Mesenchymal stem cell (in vitro differentiated cells and primary cell): ENCODE results near the gene TPPP.
A peak's percentile ranks its signal among the peaks of the same experiment; 100 is the strongest.

ENCODE experiments used
- DNase-seq: peaks from one replicate; pipeline ENCODE4 v3.0.0-alpha.2; 2013
- H2AFZ ChIP-seq: one replicate; pipeline ENCODE4 v1.6.1; 2013; ENCODE audit warnings: low read depth, mild to moderate bottlenecking, control low read depth, inconsistent platforms, low read length, moderate library complexity
- H2AK5ac ChIP-seq: 2 replicates; pipeline ENCODE4 v1.6.1; 2013; ENCODE audit warnings: low read length, moderate library complexity, mild to moderate bottlenecking, inconsistent platforms; ENCODE audit not compliant: severe bottlenecking
- H2BK120ac ChIP-seq: one replicate; pipeline ENCODE4 v1.6.1; 2013; ENCODE audit warnings: low read depth, mild to moderate bottlenecking, inconsistent platforms, low read length, moderate library complexity
- H2BK12ac ChIP-seq, 2 experiments: one replicate each; pipeline ENCODE4 v1.6.1; 2013; ENCODE audit warnings: inconsistent platforms in 2 of 2, low read length in 2 of 2, mild to moderate bottlenecking in 2 of 2, moderate library complexity in 2 of 2, control low read depth in 1 of 2
- H2BK15ac ChIP-seq: one replicate; pipeline ENCODE4 v1.6.1; 2013; ENCODE audit warnings: mild to moderate bottlenecking, low read depth, inconsistent platforms; ENCODE audit not compliant: poor library complexity, severe bottlenecking
- H2BK5ac ChIP-seq: 2 replicates; pipeline ENCODE4 v1.6.1; 2013; ENCODE audit warnings: low read depth, mild to moderate bottlenecking, low read length, control low read depth, inconsistent platforms; ENCODE audit not compliant: poor library complexity, severe bottlenecking
- H3K14ac ChIP-seq, 2 experiments: one replicate each; pipeline ENCODE4 v1.6.1; 2013; ENCODE audit warnings: inconsistent platforms in 2 of 2, low read length in 2 of 2, control low read depth in 1 of 2, mild to moderate bottlenecking in 1 of 2, moderate library complexity in 1 of 2
- H3K18ac ChIP-seq, 2 experiments: one replicate each; pipeline ENCODE4 v1.6.1; 2013; ENCODE audit warnings: inconsistent platforms in 2 of 2, low read length in 2 of 2, control low read depth in 1 of 2, low read depth in 1 of 2, mild to moderate bottlenecking in 1 of 2
- H3K23ac ChIP-seq, 2 experiments: one replicate each; pipeline ENCODE4 v1.6.1; 2013; ENCODE audit warnings: inconsistent platforms in 2 of 2, low read length in 2 of 2, mild to moderate bottlenecking in 2 of 2, moderate library complexity in 2 of 2, control low read depth in 1 of 2
- H3K27ac ChIP-seq: 2 replicates; pipeline ENCODE4 v1.5.1; 2013; ENCODE audit warnings: mild to moderate bottlenecking, moderate library complexity, low read length, control low read depth, inconsistent platforms; ENCODE audit not compliant: poor library complexity, severe bottlenecking
- H3K27me3 ChIP-seq, 2 experiments: 2 replicates each; pipeline versions ENCODE4 v1.6.1 to v1.7.0; 2013; ENCODE audit warnings: low read length in 2 of 2, mild to moderate bottlenecking in 2 of 2, moderate library complexity in 2 of 2, control low read depth in 1 of 2, inconsistent platforms in 1 of 2; ENCODE audit not compliant: control insufficient read depth in 1 of 2, insufficient read depth in 1 of 2
- H3K36me3 ChIP-seq, 2 experiments: 2 replicates each; pipeline versions ENCODE4 v1.6.1 to v1.7.0; 2013; ENCODE audit warnings: low read length in 2 of 2, control low read depth in 1 of 2, inconsistent platforms in 1 of 2, low read depth in 1 of 2, mild to moderate bottlenecking in 1 of 2; ENCODE audit not compliant: insufficient read depth in 2 of 2, control insufficient read depth in 1 of 2
- H3K4ac ChIP-seq, 2 experiments: one replicate each; pipeline ENCODE4 v1.6.1; 2013; ENCODE audit warnings: inconsistent platforms in 2 of 2, low read length in 2 of 2, mild to moderate bottlenecking in 2 of 2, moderate library complexity in 2 of 2, control low read depth in 1 of 2, low read depth in 1 of 2
- H3K4me1 ChIP-seq: 2 replicates; pipeline ENCODE4 v1.6.1; 2013; ENCODE audit warnings: low read depth, low read length, control low read depth; ENCODE audit not compliant: control insufficient read depth, insufficient read depth
- H3K4me2 ChIP-seq: 2 replicates; pipeline ENCODE4 v1.6.1; 2013; ENCODE audit warnings: low read length, mild to moderate bottlenecking, inconsistent platforms; ENCODE audit not compliant: poor library complexity, severe bottlenecking
- H3K4me3 ChIP-seq, 2 experiments: 2 replicates each; pipeline versions ENCODE4 v1.5.1 to v1.7.0; 2013; ENCODE audit warnings: low read length in 2 of 2, mild to moderate bottlenecking in 2 of 2, control low read depth in 1 of 2, low read depth in 1 of 2; ENCODE audit not compliant: insufficient read depth in 1 of 2
- H3K79me1 ChIP-seq: replicated peaks from 2 replicates; pipeline ENCODE4 v1.6.1; 2013; ENCODE audit warnings: mild to moderate bottlenecking, control low read depth, low read length, inconsistent platforms; ENCODE audit not compliant: poor library complexity, severe bottlenecking
- H3K9ac ChIP-seq: 2 replicates; pipeline ENCODE4 v1.7.0; 2013; ENCODE audit warnings: mild to moderate bottlenecking, low read length, moderate library complexity
- H3K9me3 ChIP-seq: 2 replicates; pipeline ENCODE4 v1.7.0; 2013; ENCODE audit warnings: mild to moderate bottlenecking, low read length; ENCODE audit not compliant: control insufficient read depth
- H4K8ac ChIP-seq: one replicate; pipeline ENCODE4 v1.6.1; 2013; ENCODE audit warnings: inconsistent platforms, mild to moderate bottlenecking, low read length, moderate library complexity
- H4K91ac ChIP-seq: one replicate; pipeline ENCODE4 v1.6.1; 2013; ENCODE audit warnings: mild to moderate bottlenecking, low read length, inconsistent platforms
- WGBS: methylation state at CpG from one replicate; pipeline ENCODE4 v1.1.7; 2013; ENCODE audit warnings: mixed read lengths; 5-methylcytosine and 5-hydroxymethylcytosine counted together

TPPP gene

DNA sequence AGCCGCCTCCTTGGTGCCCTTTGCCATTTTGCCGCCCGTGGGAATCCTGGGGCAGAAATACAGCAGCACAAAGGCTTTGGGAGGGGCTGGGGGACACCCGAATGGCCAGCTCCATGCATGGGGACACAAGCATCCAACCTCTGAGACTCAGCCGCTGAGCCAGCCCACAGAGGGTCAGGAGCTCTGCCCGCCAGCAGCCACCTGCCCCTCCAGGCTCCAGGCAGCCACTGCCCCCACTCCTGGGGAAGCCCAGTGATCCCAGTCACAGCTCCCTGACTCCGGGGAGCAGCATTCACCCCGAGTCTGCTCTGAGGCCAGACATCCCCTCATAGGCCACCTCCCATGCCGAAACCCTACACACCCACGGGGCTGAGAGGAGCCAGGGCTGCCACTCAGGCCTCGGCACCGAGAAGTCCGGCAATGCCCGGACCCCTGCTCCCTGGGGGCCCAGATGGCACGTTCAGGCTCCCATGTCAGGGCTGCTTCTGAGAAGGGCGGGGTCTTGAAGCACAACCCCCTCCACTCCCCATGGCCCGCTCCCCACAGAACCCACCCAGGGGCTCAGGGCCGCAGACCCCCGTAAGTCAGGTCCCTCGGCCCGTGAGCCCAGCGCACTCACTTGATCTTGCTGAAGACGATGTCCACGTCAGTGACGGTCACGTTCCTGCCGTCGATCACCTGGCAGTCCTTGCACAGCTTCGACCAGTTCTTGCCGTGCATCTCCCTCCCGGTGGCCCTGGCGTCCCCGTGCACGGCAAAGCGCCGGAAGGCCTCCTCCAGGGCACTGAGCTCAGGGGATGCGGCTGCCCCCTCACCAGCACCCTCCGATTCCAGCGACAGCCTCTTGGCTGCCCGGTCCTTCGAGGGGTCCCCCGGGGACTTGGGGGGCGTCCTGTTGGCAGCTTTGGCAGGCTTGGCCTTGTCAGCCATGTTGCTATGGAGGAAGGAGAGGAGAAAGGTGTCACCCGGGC lies 15.7 kb downstream of the TPPP start:
- no peak overlapping the region for H3K9ac ChIP-seq
- H4K8ac ChIP-seq = no peak overlapping the region
- H2AK5ac ChIP-seq = no peak overlapping the region
- no peak overlapping the region for H3K23ac ChIP-seq
- H2BK12ac ChIP-seq = no peak overlapping the region
- H3K4me2 ChIP-seq = no peak overlapping the region
- H2AFZ ChIP-seq = no peak overlapping the region
- peaks cover 29% of the 10 kb centered on the region for H3K4me1 ChIP-seq
- DNase-seq = no peak
- H3K27me3 ChIP-seq = peaks cover 8 to 41% of the 10 kb centered on the region in 2 experiments
- H2BK15ac ChIP-seq = no peak overlapping the region
- WGBS = 84% methylated on average over 41 of the region's 44 CpGs
- H3K36me3 ChIP-seq = peaks cover 0 to 2% of the 10 kb centered on the region in 2 experiments
- no peak overlapping the region for H3K14ac ChIP-seq
- no peak overlapping the region for H2BK120ac ChIP-seq
- no peaks in the 10 kb centered on the region for H3K79me1 ChIP-seq
- H2BK5ac ChIP-seq = no peak overlapping the region
- H4K91ac ChIP-seq = peak overlapping the region; percentile 61
- no peak overlapping the region for H3K4ac ChIP-seq
- no peaks in the 10 kb centered on the region for H3K9me3 ChIP-seq
- no peak overlapping the region for H3K4me3 ChIP-seq
- H3K27ac ChIP-seq = no peak overlapping the region
- no peak overlapping the region for H3K18ac ChIP-seq

DNA sequence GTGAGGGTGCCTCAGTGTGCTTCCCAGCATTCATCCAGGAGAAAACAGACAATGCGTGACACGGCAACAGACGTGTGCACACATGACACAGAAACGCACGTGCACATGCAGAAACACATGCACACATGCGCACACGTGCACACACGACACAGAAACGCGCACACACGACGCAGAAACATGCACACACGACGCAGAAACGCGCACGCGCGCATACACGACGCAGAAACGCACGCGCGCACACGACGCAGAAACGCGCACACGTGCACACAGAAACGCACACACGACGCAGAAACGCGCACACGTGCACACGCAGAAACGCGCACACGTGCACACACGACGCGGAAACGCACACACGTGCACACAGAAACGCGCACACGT lies 16.5 kb downstream of the TPPP start:
- no peak overlapping the region for H2AK5ac ChIP-seq
- peak overlapping the region in 1 of 2 experiments; percentile 13 for H3K14ac ChIP-seq
- H3K4me2 ChIP-seq = no peak overlapping the region
- no peak overlapping the region for H2BK12ac ChIP-seq
- H3K23ac ChIP-seq = no peak overlapping the region
- no peak overlapping the region for H3K18ac ChIP-seq
- H3K79me1 ChIP-seq = no peaks in the 10 kb centered on the region
- no peaks in the 10 kb centered on the region for H3K9me3 ChIP-seq
- H2BK120ac ChIP-seq = no peak overlapping the region
- no peak overlapping the region for H3K9ac ChIP-seq
- no peak overlapping the region for H3K4ac ChIP-seq
- DNase-seq = no peak
- no peak overlapping the region for H3K4me3 ChIP-seq
- H2BK5ac ChIP-seq = no peak overlapping the region
- H4K8ac ChIP-seq = no peak overlapping the region
- peak overlapping the region; percentile 34 for H4K91ac ChIP-seq
- H3K36me3 ChIP-seq = peaks cover 0 to 2% of the 10 kb centered on the region in 2 experiments
- H2AFZ ChIP-seq = no peak overlapping the region
- H3K27ac ChIP-seq = no peak overlapping the region
- H3K27me3 ChIP-seq = peaks cover 8 to 48% of the 10 kb centered on the region in 2 experiments
- H3K4me1 ChIP-seq = peaks cover 36% of the 10 kb centered on the region
- no peak overlapping the region for H2BK15ac ChIP-seq
- WGBS = 96% methylated on average over 48 of the region's 48 CpGs

DNA sequence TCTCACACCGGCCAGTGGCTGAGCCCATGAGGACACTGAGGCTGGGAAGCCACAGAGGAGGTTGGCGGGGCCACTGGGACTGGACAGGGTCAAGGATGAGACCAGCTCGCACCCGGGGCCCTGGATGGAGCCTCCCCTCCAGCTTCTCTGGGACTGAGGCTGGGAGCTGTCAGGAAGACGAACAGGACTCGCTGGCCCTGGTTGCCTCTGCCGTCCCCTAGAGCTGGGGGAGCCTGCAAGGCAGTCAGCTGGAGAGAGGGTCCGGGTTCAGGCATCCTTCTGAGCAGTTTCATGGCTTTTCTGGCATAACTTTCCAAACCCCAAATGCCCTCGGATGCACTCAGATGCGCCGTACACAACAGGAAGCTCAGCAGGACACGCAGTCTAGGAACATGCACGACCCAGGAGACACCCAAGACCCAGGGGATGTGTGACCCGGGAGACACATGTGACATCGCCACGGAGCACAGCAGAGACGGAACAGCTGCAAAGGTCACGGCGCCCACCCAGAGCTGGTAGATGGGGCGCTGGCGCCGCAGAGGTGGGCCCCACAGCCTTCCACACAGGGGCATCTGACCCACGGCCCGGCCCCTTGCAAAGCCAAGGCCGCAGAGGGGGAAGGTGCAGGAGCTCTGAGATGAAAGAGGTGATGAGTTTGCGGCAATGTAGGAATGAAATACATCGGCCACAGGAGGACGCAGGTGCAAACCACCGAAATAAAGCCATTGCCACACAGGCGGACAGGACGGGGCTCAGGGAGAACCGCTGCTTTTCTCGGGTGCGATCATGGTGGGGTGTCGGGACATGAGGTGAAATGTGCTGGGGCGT lies 17.1 kb downstream of the TPPP start:
- Histone ChIP-seq H3K18ac (no peak overlapping the region), H3K36me3 (peaks cover 0 to 2% of the 10 kb centered on the region in 2 experiments), H3K27ac (no peak overlapping the region), H3K23ac (no peak overlapping the region), H2BK5ac (no peak overlapping the region), H4K91ac (no peak overlapping the region), H3K4me2 (no peak overlapping the region), H3K4me3 (no peak overlapping the region), H2BK15ac (no peak overlapping the region), H4K8ac (no peak overlapping the region), H2BK12ac (no peak overlapping the region), H3K9me3 (no peaks in the 10 kb centered on the region), H3K4me1 (peaks cover 38% of the 10 kb centered on the region), H3K9ac (no peak overlapping the region), H3K4ac (no peak overlapping the region), H2AFZ (no peak overlapping the region), H3K79me1 (no peaks in the 10 kb centered on the region), H3K27me3 (peaks cover 8 to 49% of the 10 kb centered on the region in 2 experiments), H3K14ac (no peak overlapping the region), H2BK120ac (no peak overlapping the region), H2AK5ac (no peak overlapping the region)
- 90% methylated on average over 36 of the region's 36 CpGs for WGBS
- DNase-seq = no peak
